GM23338 (cell line): ENCODE measurements around the gene ABI1. TPM values are rescaled to one million over a fixed set of nuclear protein-coding genes. Genes with fewer than 3 reads are reported as not detected.
A peak's percentile ranks its signal among the peaks of the same experiment; 100 is the strongest.

Source experiments
- ATAC-seq: fragments of 200-7000 bp; cut with Tn5 transposase; 3 replicates; pipeline ENCODE4 v1.9.1; 2020
- DNase-seq: peaks from one replicate; pipeline ENCODE4 v3.0.0-alpha.2; 2015; ENCODE audit warnings: low spot score
- H2AFZ ChIP-seq: fragments of 200-600 bp; sonication (generic); 2 replicates; pipeline ENCODE4 v1.8.0; 2016; ENCODE audit warnings: antibody characterized with exemption, mild to moderate bottlenecking, moderate library complexity
- H3F3A ChIP-seq: fragments of 200-600 bp; sonication (generic); replicated peaks from 2 replicates; pipeline ENCODE4 v1.8.0; 2017; ENCODE audit warnings: antibody characterized with exemption, mixed run types, low read depth
- H3K27ac ChIP-seq: fragments of 200-600 bp; sonication (generic); 2 replicates; pipeline ENCODE4 v1.6.1; 2016; ENCODE audit warnings: low read depth
- H3K27me3 ChIP-seq: fragments of 200-600 bp; sonication (generic); 2 replicates; pipeline ENCODE4 v1.8.0; 2016; ENCODE audit warnings: mild to moderate bottlenecking, mixed run types, moderate library complexity; ENCODE audit not compliant: insufficient read depth
- H3K36me3 ChIP-seq: fragments of 200-600 bp; sonication (generic); 2 replicates; pipeline ENCODE4 v1.8.0; 2016; ENCODE audit warnings: mild to moderate bottlenecking; ENCODE audit not compliant: insufficient read depth
- H3K4me1 ChIP-seq: fragments of 200-600 bp; sonication (generic); 2 replicates; pipeline ENCODE4 v1.8.0; 2016; ENCODE audit warnings: mild to moderate bottlenecking, moderate library complexity; ENCODE audit not compliant: insufficient read depth
- H3K4me2 ChIP-seq: fragments of 200-600 bp; sonication (generic); 2 replicates; pipeline ENCODE4 v1.7.1; 2017; ENCODE audit warnings: mixed run types
- H3K4me3 ChIP-seq: fragments of 200-600 bp; sonication (generic); 2 replicates; pipeline ENCODE4 v1.6.1; 2016; ENCODE audit warnings: mixed run types
- H3K79me2 ChIP-seq: fragments of 200-600 bp; sonication (generic); replicated peaks from 2 replicates; pipeline ENCODE4 v1.8.0; 2017; ENCODE audit warnings: mild to moderate bottlenecking; ENCODE audit not compliant: insufficient read depth
- H3K9me2 ChIP-seq: fragments of 200-600 bp; sonication (generic); 2 replicates; pipeline ENCODE4 v1.8.0; 2017; ENCODE audit not compliant: insufficient read depth
- H4K20me1 ChIP-seq: fragments of 200-600 bp; sonication (generic); replicated peaks from 2 replicates; pipeline ENCODE4 v1.8.0; 2017; ENCODE audit warnings: mild to moderate bottlenecking; ENCODE audit not compliant: insufficient read depth
- H3K27ac Mint-ChIP-seq: 2 replicates; pipeline ENCODE4 v1.8.0; 2020; ENCODE audit warnings: inconsistent platforms, mild to moderate bottlenecking, moderate library complexity, mixed read lengths
- H3K27me3 Mint-ChIP-seq: 3 replicates; pipeline ENCODE4 v1.8.0; 2022; ENCODE audit warnings: low read depth, mild to moderate bottlenecking, moderate library complexity, mixed read lengths, inconsistent platforms; ENCODE audit not compliant: insufficient read depth, poor library complexity
- H3K36me3 Mint-ChIP-seq: 3 replicates; pipeline ENCODE4 v1.8.0; 2021; ENCODE audit warnings: low read depth, mild to moderate bottlenecking, inconsistent platforms, moderate library complexity, mixed read lengths
- H3K4me1 Mint-ChIP-seq: 3 replicates; pipeline ENCODE4 v1.8.0; 2020; ENCODE audit warnings: mild to moderate bottlenecking, inconsistent platforms, mixed read lengths
- H3K4me3 Mint-ChIP-seq: 3 replicates; pipeline ENCODE4 v1.8.0; 2021; ENCODE audit warnings: moderate library complexity, mild to moderate bottlenecking, inconsistent platforms, mixed read lengths
- H3K9me3 Mint-ChIP-seq: 3 replicates; pipeline ENCODE4 v1.8.0; 2020; ENCODE audit warnings: moderate library complexity, mild to moderate bottlenecking, inconsistent platforms, mixed read lengths
- EZH2 ChIP-seq: fragments of 200-600 bp; sonication (generic); IDR thresholded peaks from one replicate; pipeline ENCODE4 v1.8.0; 2017; ENCODE audit warnings: antibody characterized with exemption, mild to moderate bottlenecking, low read depth; ENCODE audit not compliant: unreplicated experiment
- EZH2phosphoT487 ChIP-seq: fragments of 200-600 bp; sonication (generic); IDR thresholded peaks from one replicate; pipeline ENCODE4 v1.8.1; 2018; ENCODE audit warnings: antibody characterized with exemption; ENCODE audit not compliant: unreplicated experiment
- JUNB ChIP-seq: IDR thresholded peaks from one replicate; pipeline ENCODE4 v1.6.1; 2016; ENCODE audit warnings: antibody characterized with exemption; ENCODE audit not compliant: unreplicated experiment
- NANOG ChIP-seq: IDR thresholded peaks from 2 replicates; pipeline ENCODE4 v1.6.1; 2016; ENCODE audit warnings: antibody characterized with exemption, borderline replicate concordance
- POLR2AphosphoS5 ChIP-seq: IDR thresholded peaks from 2 replicates; pipeline ENCODE4 v1.6.1; 2016; ENCODE audit warnings: antibody characterized with exemption, low read depth
- STAT1 ChIP-seq: IDR thresholded peaks from one replicate; pipeline ENCODE4 v1.6.1; 2016; ENCODE audit warnings: antibody characterized with exemption; ENCODE audit not compliant: unreplicated experiment
- ZNF331 ChIP-seq: fragments of 250-450 bp; sonication (Bioruptor Pico); IDR thresholded peaks from 2 replicates; pipeline ENCODE4 v1.5.0; 2020; ENCODE audit warnings: low read depth, mild to moderate bottlenecking, moderate library complexity
- polyA plus RNA-seq: library from polyadenylated mRNA; unstranded; fragments of >200 nt; fragmentation: Nextera tagmentation; extraction: Ambion mirVana; gene quantifications from 2 replicates; pipeline ENCODE4 v1.2.1, GENCODE V29; 2016
- total RNA-seq: library from RNA; depleted of rRNA; stranded (reverse); fragments of >200 nt; shearing (Covaris generic); gene quantifications from 2 replicates; pipeline ENCODE4 v1.2.3, GENCODE V29; 2014
- TF ChIP-seq, protein P1 (sequence below): IDR thresholded peaks from one replicate; pipeline ENCODE4 v1.6.1; 2018; ENCODE audit warnings: antibody characterized with exemption; ENCODE audit not compliant: unreplicated experiment
- TF ChIP-seq, protein P2 (sequence below): IDR thresholded peaks from 2 replicates; pipeline ENCODE4 v1.6.1; 2016; ENCODE audit warnings: antibody characterized with exemption
- TF ChIP-seq, protein P3 (sequence below): fragments of 250-450 bp; sonication (Bioruptor Pico); IDR thresholded peaks from 2 replicates; pipeline ENCODE4 v1.5.0; 2020; ENCODE audit warnings: mild to moderate bottlenecking, moderate library complexity

Gene ABI1
- total and polyA plus RNA-seq, 2 experiments from 2014 or later, result 22.3 to 30.7 TPM

DNA sequence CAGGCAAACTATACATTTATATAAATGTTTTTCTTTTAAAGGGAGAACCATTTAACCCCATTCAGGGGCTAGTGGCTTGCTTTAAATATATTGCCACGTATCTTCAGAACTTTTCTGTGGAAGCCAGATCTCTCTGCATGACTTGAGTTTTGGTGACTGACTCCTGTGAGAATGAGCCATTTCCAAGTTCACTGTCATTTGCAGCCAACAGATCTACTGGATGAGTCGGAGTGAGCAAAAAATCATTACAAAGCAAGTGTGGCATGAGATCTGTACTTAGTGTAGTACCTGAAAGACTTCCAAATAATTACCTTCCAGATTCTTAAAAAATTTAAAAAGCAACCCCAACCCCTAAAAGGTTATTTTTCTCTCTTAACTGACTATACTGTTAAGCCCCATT is 117.7 kb downstream of the ABI1 start:
- peaks cover 73% of the 10 kb centered on the region for H3K36me3 Mint-ChIP-seq

More for the DNA sequence above, 117.7 kb downstream of the ABI1 start:
- peaks cover 11% of the 10 kb centered on the region for H3K4me1 Mint-ChIP-seq
- Histone ChIP-seq H4K20me1 (no peaks in the 10 kb centered on the region), H3K4me3 (no peak overlapping the region), H3K27ac (no peak overlapping the region; the same call in 1 of the 2 replicates), H3K4me1 (peaks cover 5% of the 10 kb centered on the region; the same call in 1 of the 2 replicates), H3K79me2 (no peaks in the 10 kb centered on the region), H2AFZ (no peak overlapping the region), H3K36me3 (peaks cover 21% of the 10 kb centered on the region), H3K27me3 (no peaks in the 10 kb centered on the region), H3K4me2 (no peak overlapping the region), H3F3A (no peaks in the 10 kb centered on the region), H3K9me2 (no peaks in the 10 kb centered on the region)
- ATAC-seq (no peak), DNase-seq (no peak)
- H3K27ac Mint-ChIP-seq, result peak overlapping the region; percentile 73
- no peaks in the 10 kb centered on the region for H3K9me3 Mint-ChIP-seq
- no peak overlapping the region for H3K4me3 Mint-ChIP-seq
- TF ChIP-seq JUNB (no peak), STAT1 (no peak), NANOG (no peak), POLR2AphosphoS5 (no peak), EZH2phosphoT487 (no peak), ZNF331 (CRISPR knock-in tag) (no peak), EZH2 (no peak)
- TF ChIP-seq, protein P1, sequence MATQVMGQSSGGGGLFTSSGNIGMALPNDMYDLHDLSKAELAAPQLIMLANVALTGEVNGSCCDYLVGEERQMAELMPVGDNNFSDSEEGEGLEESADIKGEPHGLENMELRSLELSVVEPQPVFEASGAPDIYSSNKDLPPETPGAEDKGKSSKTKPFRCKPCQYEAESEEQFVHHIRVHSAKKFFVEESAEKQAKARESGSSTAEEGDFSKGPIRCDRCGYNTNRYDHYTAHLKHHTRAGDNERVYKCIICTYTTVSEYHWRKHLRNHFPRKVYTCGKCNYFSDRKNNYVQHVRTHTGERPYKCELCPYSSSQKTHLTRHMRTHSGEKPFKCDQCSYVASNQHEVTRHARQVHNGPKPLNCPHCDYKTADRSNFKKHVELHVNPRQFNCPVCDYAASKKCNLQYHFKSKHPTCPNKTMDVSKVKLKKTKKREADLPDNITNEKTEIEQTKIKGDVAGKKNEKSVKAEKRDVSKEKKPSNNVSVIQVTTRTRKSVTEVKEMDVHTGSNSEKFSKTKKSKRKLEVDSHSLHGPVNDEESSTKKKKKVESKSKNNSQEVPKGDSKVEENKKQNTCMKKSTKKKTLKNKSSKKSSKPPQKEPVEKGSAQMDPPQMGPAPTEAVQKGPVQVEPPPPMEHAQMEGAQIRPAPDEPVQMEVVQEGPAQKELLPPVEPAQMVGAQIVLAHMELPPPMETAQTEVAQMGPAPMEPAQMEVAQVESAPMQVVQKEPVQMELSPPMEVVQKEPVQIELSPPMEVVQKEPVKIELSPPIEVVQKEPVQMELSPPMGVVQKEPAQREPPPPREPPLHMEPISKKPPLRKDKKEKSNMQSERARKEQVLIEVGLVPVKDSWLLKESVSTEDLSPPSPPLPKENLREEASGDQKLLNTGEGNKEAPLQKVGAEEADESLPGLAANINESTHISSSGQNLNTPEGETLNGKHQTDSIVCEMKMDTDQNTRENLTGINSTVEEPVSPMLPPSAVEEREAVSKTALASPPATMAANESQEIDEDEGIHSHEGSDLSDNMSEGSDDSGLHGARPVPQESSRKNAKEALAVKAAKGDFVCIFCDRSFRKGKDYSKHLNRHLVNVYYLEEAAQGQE, result no peak
- TF ChIP-seq, protein P2, sequence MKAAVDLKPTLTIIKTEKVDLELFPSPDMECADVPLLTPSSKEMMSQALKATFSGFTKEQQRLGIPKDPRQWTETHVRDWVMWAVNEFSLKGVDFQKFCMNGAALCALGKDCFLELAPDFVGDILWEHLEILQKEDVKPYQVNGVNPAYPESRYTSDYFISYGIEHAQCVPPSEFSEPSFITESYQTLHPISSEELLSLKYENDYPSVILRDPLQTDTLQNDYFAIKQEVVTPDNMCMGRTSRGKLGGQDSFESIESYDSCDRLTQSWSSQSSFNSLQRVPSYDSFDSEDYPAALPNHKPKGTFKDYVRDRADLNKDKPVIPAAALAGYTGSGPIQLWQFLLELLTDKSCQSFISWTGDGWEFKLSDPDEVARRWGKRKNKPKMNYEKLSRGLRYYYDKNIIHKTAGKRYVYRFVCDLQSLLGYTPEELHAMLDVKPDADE, result no peak
- TF ChIP-seq, protein P3, sequence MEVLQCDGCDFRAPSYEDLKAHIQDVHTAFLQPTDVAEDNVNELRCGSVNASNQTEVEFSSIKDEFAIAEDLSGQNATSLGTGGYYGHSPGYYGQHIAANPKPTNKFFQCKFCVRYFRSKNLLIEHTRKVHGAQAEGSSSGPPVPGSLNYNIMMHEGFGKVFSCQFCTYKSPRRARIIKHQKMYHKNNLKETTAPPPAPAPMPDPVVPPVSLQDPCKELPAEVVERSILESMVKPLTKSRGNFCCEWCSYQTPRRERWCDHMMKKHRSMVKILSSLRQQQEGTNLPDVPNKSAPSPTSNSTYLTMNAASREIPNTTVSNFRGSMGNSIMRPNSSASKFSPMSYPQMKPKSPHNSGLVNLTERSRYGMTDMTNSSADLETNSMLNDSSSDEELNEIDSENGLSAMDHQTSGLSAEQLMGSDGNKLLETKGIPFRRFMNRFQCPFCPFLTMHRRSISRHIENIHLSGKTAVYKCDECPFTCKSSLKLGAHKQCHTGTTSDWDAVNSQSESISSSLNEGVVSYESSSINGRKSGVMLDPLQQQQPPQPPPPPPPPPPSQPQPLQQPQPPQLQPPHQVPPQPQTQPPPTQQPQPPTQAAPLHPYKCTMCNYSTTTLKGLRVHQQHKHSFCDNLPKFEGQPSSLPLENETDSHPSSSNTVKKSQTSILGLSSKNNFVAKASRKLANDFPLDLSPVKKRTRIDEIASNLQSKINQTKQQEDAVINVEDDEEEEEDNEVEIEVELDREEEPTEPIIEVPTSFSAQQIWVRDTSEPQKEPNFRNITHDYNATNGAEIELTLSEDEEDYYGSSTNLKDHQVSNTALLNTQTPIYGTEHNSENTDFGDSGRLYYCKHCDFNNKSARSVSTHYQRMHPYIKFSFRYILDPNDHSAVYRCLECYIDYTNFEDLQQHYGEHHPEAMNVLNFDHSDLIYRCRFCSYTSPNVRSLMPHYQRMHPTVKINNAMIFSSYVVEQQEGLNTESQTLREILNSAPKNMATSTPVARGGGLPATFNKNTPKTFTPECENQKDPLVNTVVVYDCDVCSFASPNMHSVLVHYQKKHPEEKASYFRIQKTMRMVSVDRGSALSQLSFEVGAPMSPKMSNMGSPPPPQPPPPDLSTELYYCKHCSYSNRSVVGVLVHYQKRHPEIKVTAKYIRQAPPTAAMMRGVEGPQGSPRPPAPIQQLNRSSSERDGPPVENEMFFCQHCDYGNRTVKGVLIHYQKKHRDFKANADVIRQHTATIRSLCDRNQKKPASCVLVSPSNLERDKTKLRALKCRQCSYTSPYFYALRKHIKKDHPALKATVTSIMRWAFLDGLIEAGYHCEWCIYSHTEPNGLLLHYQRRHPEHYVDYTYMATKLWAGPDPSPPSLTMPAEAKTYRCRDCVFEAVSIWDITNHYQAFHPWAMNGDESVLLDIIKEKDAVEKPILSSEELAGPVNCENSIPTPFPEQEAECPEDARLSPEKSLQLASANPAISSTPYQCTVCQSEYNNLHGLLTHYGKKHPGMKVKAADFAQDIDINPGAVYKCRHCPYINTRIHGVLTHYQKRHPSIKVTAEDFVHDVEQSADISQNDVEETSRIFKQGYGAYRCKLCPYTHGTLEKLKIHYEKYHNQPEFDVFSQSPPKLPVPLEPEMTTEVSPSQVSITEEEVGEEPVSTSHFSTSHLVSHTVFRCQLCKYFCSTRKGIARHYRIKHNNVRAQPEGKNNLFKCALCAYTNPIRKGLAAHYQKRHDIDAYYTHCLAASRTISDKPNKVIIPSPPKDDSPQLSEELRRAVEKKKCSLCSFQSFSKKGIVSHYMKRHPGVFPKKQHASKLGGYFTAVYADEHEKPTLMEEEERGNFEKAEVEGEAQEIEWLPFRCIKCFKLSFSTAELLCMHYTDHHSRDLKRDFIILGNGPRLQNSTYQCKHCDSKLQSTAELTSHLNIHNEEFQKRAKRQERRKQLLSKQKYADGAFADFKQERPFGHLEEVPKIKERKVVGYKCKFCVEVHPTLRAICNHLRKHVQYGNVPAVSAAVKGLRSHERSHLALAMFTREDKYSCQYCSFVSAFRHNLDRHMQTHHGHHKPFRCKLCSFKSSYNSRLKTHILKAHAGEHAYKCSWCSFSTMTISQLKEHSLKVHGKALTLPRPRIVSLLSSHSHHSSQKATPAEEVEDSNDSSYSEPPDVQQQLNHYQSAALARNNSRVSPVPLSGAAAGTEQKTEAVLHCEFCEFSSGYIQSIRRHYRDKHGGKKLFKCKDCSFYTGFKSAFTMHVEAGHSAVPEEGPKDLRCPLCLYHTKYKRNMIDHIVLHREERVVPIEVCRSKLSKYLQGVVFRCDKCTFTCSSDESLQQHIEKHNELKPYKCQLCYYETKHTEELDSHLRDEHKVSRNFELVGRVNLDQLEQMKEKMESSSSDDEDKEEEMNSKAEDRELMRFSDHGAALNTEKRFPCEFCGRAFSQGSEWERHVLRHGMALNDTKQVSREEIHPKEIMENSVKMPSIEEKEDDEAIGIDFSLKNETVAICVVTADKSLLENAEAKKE (CRISPR knock-in tag), result no peak
- peaks cover 5% of the 10 kb centered on the region for H3K27me3 Mint-ChIP-seq
